Hippocampal formation (tissue), 2 donors: Measurements from ENCODE around the gene ZXDB.
A peak's percentile ranks its signal among the peaks of the same experiment; 100 is the strongest.
"Not testable (repeated sequence)": the region's sequence is repeated elsewhere in the genome, so short reads cannot be mapped to it uniquely, and the experiment has no call there.

Experiments
- DNase-seq, 2 donors: peaks; one replicate each; lab custom pipeline; 2025; lab: John Stamatoyannopoulos, UW

The ZXDB gene

GRCh38 chrX:57591284-57592159, at the start of gene ZXDB:
Gene ZXDB, plus strand, starts transcription at chrX:57592011. Its CDS starts 38 bp downstream, at chrX:57592049.
- DNase-seq: not testable (repeated sequence)

GRCh38 chrX:57565198-57565597, 26.6 kb upstream of the ZXDB start:
- no peak for DNase-seq

DNA sequence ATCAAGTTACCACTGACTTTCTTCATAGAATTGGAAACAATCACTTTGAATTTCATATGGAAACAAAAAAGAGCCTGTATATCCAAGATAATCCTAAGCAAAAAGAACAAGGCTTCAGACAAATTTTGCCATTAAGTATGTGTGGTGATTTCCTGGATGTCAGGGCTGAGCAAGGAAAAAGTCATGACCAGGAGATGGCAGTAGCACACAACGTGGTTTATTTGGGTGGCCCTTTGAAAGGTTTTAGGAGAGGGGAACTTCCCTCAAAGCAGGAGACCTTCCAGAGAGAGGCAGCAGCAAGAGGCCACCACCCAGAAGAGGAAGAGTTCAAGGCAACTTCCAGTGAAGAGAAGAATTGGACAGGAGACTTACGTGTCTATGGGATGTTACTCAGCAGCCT, 18.1 kb upstream of the ZXDB start:
- no peak for DNase-seq

- not testable (repeated sequence) for DNase-seq
Measured at GRCh38 chrX:57582948-57583347, 8.9 kb upstream of the ZXDB start.

- DNase-seq: no peak
Measured at GRCh38 chrX:57583477-57583876, 8.3 kb upstream of the ZXDB start.

- DNase-seq: no peak
Measured at GRCh38 chrX:57586360-57586759, 5.5 kb upstream of the ZXDB start.

DNA sequence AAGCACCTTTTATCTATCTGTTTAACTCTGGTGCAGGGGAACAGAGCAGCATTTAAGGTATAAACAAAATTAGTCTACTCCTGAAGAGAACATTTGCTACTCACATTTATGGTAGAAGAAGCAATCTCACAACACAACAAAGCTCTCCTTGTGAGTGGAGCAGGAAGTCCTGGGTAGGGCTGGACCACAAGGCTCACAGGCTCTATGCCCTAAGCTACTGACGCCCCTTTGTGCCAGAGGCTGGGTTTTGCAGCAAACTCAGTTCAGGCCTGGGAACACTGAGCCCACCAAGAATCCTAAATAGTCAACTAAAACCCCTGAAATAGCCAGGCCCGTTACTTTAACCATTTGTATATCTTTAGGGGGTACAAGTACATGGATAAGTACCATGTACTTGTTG, 4.7 kb upstream of the ZXDB start:
- no peak for DNase-seq

- DNase-seq: no peak
Measured at GRCh38 chrX:57587607-57588006, 4.2 kb upstream of the ZXDB start.

DNA sequence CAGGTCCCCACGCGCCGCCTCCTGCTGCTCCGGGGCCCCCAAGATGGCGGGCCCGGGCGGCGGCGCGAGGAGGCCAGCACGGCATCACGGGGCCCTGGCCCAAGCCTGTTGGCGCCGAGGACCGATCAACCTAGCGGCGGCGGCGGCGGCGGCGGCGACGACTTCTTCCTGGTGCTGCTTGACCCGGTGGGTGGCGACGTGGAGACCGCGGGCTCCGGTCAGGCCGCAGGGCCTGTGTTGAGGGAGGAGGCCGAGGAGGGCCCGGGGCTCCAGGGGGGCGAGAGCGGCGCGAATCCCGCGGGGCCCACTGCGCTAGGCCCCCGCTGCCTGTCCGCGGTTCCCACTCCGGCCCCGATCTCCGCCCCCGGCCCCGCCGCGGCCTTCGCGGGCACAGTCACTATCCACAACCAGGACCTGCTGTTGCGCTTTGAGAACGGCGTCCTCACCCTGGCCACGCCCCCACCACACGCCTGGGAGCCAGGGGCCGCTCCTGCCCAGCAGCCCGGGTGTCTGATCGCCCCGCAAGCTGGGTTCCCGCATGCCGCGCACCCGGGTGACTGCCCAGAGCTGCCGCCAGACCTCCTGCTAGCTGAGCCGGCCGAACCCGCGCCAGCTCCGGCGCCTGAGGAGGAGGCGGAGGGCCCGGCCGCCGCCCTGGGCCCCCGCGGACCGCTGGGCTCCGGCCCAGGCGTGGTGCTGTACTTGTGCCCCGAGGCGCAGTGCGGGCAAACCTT, 516 bp downstream of the ZXDB start:
- peak in 1 of 2 donors; percentile 41 for DNase-seq

- not testable (repeated sequence) for DNase-seq
Measured at GRCh38 chrX:57592894-57593215, 1.0 kb downstream of the ZXDB start.

- no peak for DNase-seq
Measured at GRCh38 chrX:57595381-57595811, 3.6 kb downstream of the ZXDB start.

DNA sequence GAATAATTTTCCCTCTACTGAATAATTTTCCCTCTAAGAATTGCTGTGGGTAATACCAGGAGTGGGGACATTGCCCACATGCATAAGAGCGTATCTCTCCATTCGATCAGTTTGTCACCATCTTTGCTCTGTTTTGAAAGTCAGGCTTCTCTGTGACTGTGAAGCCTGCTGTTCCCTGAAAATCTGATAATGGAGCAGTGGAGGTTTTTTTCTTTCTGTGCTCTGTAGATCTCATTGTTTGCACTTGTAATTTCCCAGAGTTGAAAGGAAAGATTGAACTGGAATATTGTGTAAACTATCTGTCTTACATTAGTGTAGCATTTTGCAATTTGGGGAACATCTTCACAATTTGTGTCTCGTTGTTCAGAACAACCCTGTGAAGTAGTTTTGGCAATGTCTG, 4.3 kb downstream of the ZXDB start:
- DNase-seq: no peak

GRCh38 chrX:57596516-57596915, 4.7 kb downstream of the ZXDB start:
- no peak for DNase-seq

DNA sequence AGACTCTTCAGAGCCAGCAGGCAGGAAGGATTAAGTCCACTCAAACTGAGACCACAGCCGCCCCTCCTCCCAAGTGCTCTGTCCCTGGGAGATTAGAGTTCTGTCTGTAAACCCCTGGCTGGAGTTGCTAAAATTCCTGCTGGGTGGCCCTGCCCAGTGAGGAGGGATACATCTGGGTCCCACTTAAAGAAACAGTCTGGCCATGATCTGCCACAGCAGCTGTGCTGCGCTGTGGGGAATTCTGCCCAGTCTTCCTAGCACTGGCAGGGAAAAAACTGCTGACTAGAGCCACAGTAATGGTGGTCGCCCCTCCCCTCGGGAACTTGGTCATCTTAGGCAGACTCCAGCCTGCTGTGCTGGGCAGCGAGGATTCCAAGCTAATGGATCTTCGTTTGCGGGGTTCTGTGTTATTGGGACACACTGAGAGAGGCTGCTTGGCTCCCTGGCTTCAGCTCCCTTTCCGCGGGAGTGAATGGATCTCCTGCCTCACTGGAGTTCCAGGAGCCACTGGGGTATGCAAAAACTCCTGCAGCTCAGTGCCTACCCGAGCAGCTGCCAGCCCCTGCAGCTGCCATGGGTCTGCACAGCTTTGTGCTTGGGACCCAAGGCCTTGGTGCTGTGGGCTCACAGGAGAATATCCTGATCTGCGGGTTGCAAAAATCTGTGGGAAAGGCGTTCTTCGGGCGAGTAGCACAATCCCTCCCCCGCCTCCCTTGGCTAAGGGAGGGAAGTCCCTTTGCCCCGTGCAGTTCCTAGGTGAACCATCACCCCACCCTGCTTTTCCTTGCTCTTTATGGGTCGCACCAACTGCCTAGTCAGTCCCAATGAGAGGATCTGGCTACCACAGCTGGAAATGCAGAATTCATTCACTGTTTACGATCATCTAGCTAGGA, 15.7 kb downstream of the ZXDB start:
- no peak for DNase-seq

DNA sequence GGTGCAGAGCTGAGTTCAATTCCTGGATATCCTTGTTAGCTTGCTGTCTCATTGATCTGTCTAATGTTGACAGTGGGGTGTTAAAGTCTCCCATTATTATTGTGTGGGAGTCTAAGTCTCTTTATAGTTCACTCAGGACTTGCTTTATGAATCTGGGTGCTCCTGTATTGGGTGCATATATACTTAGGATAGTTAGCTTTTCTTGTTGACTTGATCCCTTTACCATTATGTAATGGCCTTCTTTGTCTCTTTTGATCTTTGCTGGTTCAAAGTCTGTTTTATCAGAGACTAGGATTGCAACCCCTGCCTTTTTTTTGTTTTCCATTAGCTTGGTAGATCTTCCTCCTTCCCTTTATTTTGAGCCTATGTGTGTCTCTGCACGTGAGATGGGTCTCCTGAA, 21.5 kb downstream of the ZXDB start:
- DNase-seq: not testable (repeated sequence)

DNA sequence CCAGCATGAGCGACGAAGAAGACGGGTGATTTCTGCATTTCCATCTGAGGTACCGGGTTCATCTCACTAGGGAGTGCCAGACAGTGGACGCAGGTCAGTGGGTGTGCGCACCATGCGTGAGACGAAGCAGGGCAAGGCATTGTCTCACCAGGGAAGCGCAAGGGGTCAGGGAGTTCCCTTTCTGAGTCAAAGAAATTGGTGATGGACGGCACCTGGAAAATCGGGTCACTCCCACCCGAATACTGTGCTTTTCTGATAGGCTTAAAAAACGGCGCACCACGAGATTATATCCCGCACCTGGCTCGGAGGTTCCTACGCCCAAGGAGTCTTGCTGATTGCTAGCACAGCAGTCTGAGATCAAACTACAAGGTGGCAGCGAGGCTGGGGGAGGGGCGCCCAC, 37.6 kb downstream of the ZXDB start:
- not testable (repeated sequence) for DNase-seq

GRCh38 chrX:57640674-57641016, 48.8 kb downstream of the ZXDB start:
- DNase-seq: no peak

- DNase-seq: no peak
Measured at GRCh38 chrX:57641338-57641737, 49.5 kb downstream of the ZXDB start.

DNA sequence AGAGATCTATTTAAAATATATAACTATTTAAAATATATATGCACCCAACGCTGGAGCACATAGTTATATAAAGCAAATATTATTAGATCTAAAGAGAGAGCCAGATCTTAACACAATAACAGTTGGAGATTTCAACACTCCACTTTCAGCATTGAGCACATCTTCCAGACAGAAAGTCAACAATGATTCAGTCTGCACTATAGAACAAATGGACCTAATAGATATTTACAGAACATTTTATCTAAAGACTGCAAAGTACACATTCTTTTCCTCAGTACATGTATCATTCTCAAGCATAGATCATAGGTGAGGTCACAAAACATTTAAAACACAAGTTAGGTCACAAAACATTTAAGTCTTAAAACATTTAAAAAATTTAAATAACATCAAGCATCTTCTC, 51.9 kb downstream of the ZXDB start:
- DNase-seq: no peak

- DNase-seq: no peak
Measured at GRCh38 chrX:57647020-57647419, 55.2 kb downstream of the ZXDB start.
